Stimulated activated naive CD8-positive, alpha-beta T cell treated with anti-CD3 and anti-CD28 coated beads, Interleukin-15, amount 100 ng/mL, for 72 hours (primary cell): Measurements from ENCODE around the gene XRCC5.

Experiments used
- ATAC-seq: fragments of 150-1000 bp; cut with Tn5 transposase; 2 replicates; pipeline ENCODE4 v1.10.0; 2021; ENCODE audit warnings: mild to moderate bottlenecking, moderate library complexity
- DNase-seq, 2 donors: peaks; one replicate each; pipeline ENCODE4 v3.0.0; 2021 to 2022
- H3K27ac Mint-ChIP-seq, 2 donors: one replicate each; pipeline ENCODE4 v1.8.0; 2022; ENCODE audit warnings: mild to moderate bottlenecking in 2 of 2, mixed read lengths in 2 of 2, moderate library complexity in 2 of 2
- H3K27me3 Mint-ChIP-seq: one replicate; pipeline ENCODE4 v1.8.0; 2022; ENCODE audit warnings: mixed read lengths
- H3K4me1 Mint-ChIP-seq: one replicate; pipeline ENCODE4 v1.8.0; 2022; ENCODE audit warnings: mild to moderate bottlenecking, mixed read lengths
- H3K4me3 Mint-ChIP-seq, 2 donors: one replicate each; pipeline ENCODE4 v1.8.0; 2022; ENCODE audit warnings: mild to moderate bottlenecking in 2 of 2, mixed read lengths in 2 of 2, moderate library complexity in 1 of 2
- H3K9me3 Mint-ChIP-seq, 2 donors: one replicate each; pipeline ENCODE4 v1.8.0; 2022; ENCODE audit warnings: mixed read lengths in 2 of 2

XRCC5 gene

GRCh38 chr2:216232721-216233120 lies 123.6 kb downstream of the XRCC5 start:
- no peak for DNase-seq
- no peak for ATAC-seq
- Mint-ChIP-seq H3K4me3 (no peak overlapping the region), H3K4me1 (peaks cover 7% of the 10 kb centered on the region), H3K27me3 (no peaks in the 10 kb centered on the region), H3K27ac (no peak overlapping the region), H3K9me3 (peaks cover 23 to 29% of the 10 kb centered on the region in 2 donors)

GRCh38 chr2:216233281-216233995 lies 124.3 kb downstream of the XRCC5 start:
- no peaks in the 10 kb centered on the region for H3K27me3 Mint-ChIP-seq
- peaks cover 23 to 29% of the 10 kb centered on the region in 2 donors for H3K9me3 Mint-ChIP-seq
- ATAC-seq = no peak
- DNase-seq = no peak
- no peak overlapping the region for H3K27ac Mint-ChIP-seq
- no peak overlapping the region for H3K4me3 Mint-ChIP-seq
- H3K4me1 Mint-ChIP-seq = peaks cover 7% of the 10 kb centered on the region

GRCh38 chr2:216234106-216234505 lies 125.0 kb downstream of the XRCC5 start:
- no peak for DNase-seq
- peaks cover 7% of the 10 kb centered on the region for H3K4me1 Mint-ChIP-seq
- H3K27ac Mint-ChIP-seq = no peak overlapping the region
- H3K27me3 Mint-ChIP-seq = no peaks in the 10 kb centered on the region
- ATAC-seq = no peak
- peaks cover 23 to 29% of the 10 kb centered on the region in 2 donors for H3K9me3 Mint-ChIP-seq
- H3K4me3 Mint-ChIP-seq = no peak overlapping the region

- Mint-ChIP-seq H3K27ac (peak overlapping the region in 1 of 2 donors; percentile 19), H3K4me1 (peaks cover 7% of the 10 kb centered on the region), H3K4me3 (no peak overlapping the region), H3K27me3 (no peaks in the 10 kb centered on the region), H3K9me3 (peaks cover 23 to 29% of the 10 kb centered on the region in 2 donors)
- DNase-seq = no peak
- ATAC-seq = no peak
Observed at GRCh38 chr2:216235462-216235861, 126.3 kb downstream of the XRCC5 start.

GRCh38 chr2:216235896-216236295 lies 126.7 kb downstream of the XRCC5 start:
- peaks cover 23 to 29% of the 10 kb centered on the region in 2 donors for H3K9me3 Mint-ChIP-seq
- peaks cover 7% of the 10 kb centered on the region for H3K4me1 Mint-ChIP-seq
- H3K27ac Mint-ChIP-seq = peak overlapping the region in 1 of 2 donors; percentile 19
- no peak for ATAC-seq
- no peak overlapping the region for H3K4me3 Mint-ChIP-seq
- no peaks in the 10 kb centered on the region for H3K27me3 Mint-ChIP-seq
- no peak for DNase-seq

GRCh38 chr2:216236486-216236885 lies 127.3 kb downstream of the XRCC5 start:
- no peak overlapping the region for H3K4me3 Mint-ChIP-seq
- no peak overlapping the region for H3K27ac Mint-ChIP-seq
- no peaks in the 10 kb centered on the region for H3K27me3 Mint-ChIP-seq
- no peak for DNase-seq
- peaks cover 23 to 29% of the 10 kb centered on the region in 2 donors for H3K9me3 Mint-ChIP-seq
- peaks cover 7% of the 10 kb centered on the region for H3K4me1 Mint-ChIP-seq
- ATAC-seq = no peak

GRCh38 chr2:216242365-216242764 lies 133.2 kb downstream of the XRCC5 start:
- ATAC-seq (no peak), DNase-seq (no peak)
- H3K27me3 Mint-ChIP-seq = no peaks in the 10 kb centered on the region
- H3K9me3 Mint-ChIP-seq = no peaks in the 10 kb centered on the region
- H3K27ac Mint-ChIP-seq = peak overlapping the region in 1 of 2 donors; percentile 49
- no peak overlapping the region for H3K4me3 Mint-ChIP-seq
- H3K4me1 Mint-ChIP-seq = peaks cover 6% of the 10 kb centered on the region

- no peak overlapping the region for H3K27ac Mint-ChIP-seq
- peaks cover under 1 to 2% of the 10 kb centered on the region in 2 donors for H3K9me3 Mint-ChIP-seq
- no peak for DNase-seq
- no peaks in the 10 kb centered on the region for H3K27me3 Mint-ChIP-seq
- peaks cover 6% of the 10 kb centered on the region for H3K4me1 Mint-ChIP-seq
- ATAC-seq = no peak
- no peak overlapping the region for H3K4me3 Mint-ChIP-seq
Observed at GRCh38 chr2:216243026-216243425, 133.9 kb downstream of the XRCC5 start.

- no peaks in the 10 kb centered on the region for H3K27me3 Mint-ChIP-seq
- no peak for ATAC-seq
- peak overlapping the region in 1 of 2 donors; percentile 82 for H3K27ac Mint-ChIP-seq
- H3K9me3 Mint-ChIP-seq = peaks cover 6 to 10% of the 10 kb centered on the region in 2 donors
- DNase-seq = no peak
- H3K4me1 Mint-ChIP-seq = peaks cover 6% of the 10 kb centered on the region
- H3K4me3 Mint-ChIP-seq = no peak overlapping the region
Observed at GRCh38 chr2:216245391-216245975, 136.3 kb downstream of the XRCC5 start.

GRCh38 chr2:216246766-216247165 lies 137.6 kb downstream of the XRCC5 start:
- Mint-ChIP-seq H3K27ac (no peak overlapping the region), H3K27me3 (no peaks in the 10 kb centered on the region)
- no peak for ATAC-seq

More at GRCh38 chr2:216246766-216247165, 137.6 kb downstream of the XRCC5 start:
- no peak overlapping the region for H3K4me3 Mint-ChIP-seq
- no peak for DNase-seq
- H3K9me3 Mint-ChIP-seq = peaks cover 6 to 10% of the 10 kb centered on the region in 2 donors
- H3K4me1 Mint-ChIP-seq = peaks cover 6% of the 10 kb centered on the region
